RWPE2 (cell line): ENCODE results near the gene LSM4.

Source experiments
- ATAC-seq: fragments of 200-7000 bp; cut with Tn5 transposase; 3 replicates; pipeline ENCODE4 v1.9.1; 2021; ENCODE audit warnings: low read depth
- DNase-seq: peaks from one replicate; pipeline ENCODE4 v3.0.0-alpha.2; 2020; ENCODE audit warnings: low spot score
- H3K27ac ChIP-seq: fragments of 450-650 bp; 2 replicates; pipeline ENCODE4 v1.5.1; 2017; ENCODE audit warnings: mild to moderate bottlenecking; ENCODE audit not compliant: poor library complexity, severe bottlenecking
- H3K27me3 ChIP-seq: fragments of 250-450 bp; sonication (Bioruptor Pico); 2 replicates; pipeline ENCODE4 v1.5.1; 2021; ENCODE audit warnings: mild to moderate bottlenecking, moderate library complexity; ENCODE audit not compliant: insufficient read depth, poor library complexity, severe bottlenecking
- H3K36me3 ChIP-seq: fragments of 250-450 bp; sonication (Bioruptor Pico); 2 replicates; pipeline ENCODE4 v1.5.1; 2020; ENCODE audit warnings: low read depth, mild to moderate bottlenecking, moderate library complexity
- H3K4me1 ChIP-seq: fragments of 250-450 bp; sonication (Bioruptor Pico); 2 replicates; pipeline ENCODE4 v1.5.1; 2021; ENCODE audit warnings: mild to moderate bottlenecking, moderate library complexity; ENCODE audit not compliant: insufficient read depth, poor library complexity, severe bottlenecking
- H3K4me3 ChIP-seq: fragments of 250-450 bp; sonication (Bioruptor Pico); 2 replicates; pipeline ENCODE4 v1.5.1; 2021; ENCODE audit warnings: mild to moderate bottlenecking, moderate library complexity; ENCODE audit not compliant: severe bottlenecking
- H3K9me3 ChIP-seq: fragments of 250-450 bp; sonication (Bioruptor Pico); 2 replicates; pipeline ENCODE4 v1.5.1; 2021; ENCODE audit warnings: mild to moderate bottlenecking, moderate library complexity; ENCODE audit not compliant: severe bottlenecking
- TF ChIP-seq, protein P1 (sequence below): fragments of 450-650 bp; IDR thresholded peaks from one replicate; pipeline ENCODE4 v1.5.1; 2017; ENCODE audit warnings: mild to moderate bottlenecking, moderate library complexity; ENCODE audit not compliant: poor library complexity, severe bottlenecking

LSM4 gene

DNA sequence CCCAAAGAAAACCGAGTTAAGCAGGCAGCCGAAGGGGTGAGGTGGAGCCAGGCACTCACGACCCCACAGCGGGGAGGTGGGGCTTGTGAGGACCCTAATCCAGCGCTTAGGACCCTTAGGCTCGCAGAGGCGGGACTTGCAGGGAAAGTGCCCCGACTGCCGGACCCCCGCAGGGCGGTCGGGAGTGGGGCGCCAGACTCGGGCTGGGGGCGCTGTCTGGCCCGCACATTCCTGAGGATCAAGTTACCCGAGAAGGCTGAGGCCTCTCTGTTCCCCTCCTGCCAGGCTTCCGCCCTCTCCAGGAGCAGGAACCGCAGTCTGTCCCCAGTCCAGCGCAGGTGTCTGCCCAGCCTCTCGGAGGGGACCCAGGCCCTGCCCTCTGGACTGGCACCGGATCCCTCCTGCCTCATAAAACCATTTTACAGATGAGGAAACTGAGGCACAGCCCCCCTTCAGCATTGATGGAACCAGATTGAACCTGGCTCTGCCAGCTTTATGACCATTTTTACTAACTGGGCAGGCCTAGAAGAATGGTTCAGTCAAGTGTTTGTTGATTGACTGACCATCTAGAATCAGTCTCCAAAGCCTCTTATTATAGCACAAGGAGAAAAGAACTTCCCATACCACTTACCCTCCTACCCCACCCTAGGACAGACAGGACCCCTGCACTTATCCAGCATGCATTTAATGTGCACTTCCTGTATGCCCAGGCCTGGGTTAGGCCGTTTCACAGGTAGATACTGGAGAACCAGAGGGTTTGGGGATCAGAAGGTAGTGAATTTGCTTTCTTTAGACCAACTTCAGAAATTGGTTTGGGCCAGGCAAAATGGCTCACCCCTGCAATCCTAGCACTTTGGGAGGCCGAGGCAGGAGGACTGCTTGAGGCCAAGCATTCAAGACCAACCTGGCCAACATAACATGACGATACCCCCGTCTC lies 34.8 kb downstream of the LSM4 start:
- Histone ChIP-seq H3K9me3 (no peaks in the 10 kb centered on the region), H3K27ac (no peak overlapping the region), H3K4me1 (peaks cover 3% of the 10 kb centered on the region), H3K36me3 (no peaks in the 10 kb centered on the region), H3K27me3 (no peaks in the 10 kb centered on the region), H3K4me3 (no peak overlapping the region)
- ATAC-seq: no peak
- TF ChIP-seq, protein P1, sequence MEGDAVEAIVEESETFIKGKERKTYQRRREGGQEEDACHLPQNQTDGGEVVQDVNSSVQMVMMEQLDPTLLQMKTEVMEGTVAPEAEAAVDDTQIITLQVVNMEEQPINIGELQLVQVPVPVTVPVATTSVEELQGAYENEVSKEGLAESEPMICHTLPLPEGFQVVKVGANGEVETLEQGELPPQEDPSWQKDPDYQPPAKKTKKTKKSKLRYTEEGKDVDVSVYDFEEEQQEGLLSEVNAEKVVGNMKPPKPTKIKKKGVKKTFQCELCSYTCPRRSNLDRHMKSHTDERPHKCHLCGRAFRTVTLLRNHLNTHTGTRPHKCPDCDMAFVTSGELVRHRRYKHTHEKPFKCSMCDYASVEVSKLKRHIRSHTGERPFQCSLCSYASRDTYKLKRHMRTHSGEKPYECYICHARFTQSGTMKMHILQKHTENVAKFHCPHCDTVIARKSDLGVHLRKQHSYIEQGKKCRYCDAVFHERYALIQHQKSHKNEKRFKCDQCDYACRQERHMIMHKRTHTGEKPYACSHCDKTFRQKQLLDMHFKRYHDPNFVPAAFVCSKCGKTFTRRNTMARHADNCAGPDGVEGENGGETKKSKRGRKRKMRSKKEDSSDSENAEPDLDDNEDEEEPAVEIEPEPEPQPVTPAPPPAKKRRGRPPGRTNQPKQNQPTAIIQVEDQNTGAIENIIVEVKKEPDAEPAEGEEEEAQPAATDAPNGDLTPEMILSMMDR: no peak
- DNase-seq: no peak

- Histone ChIP-seq H3K27ac (no peak overlapping the region), H3K4me1 (peaks cover 7% of the 10 kb centered on the region), H3K36me3 (no peaks in the 10 kb centered on the region), H3K9me3 (no peaks in the 10 kb centered on the region), H3K27me3 (no peaks in the 10 kb centered on the region), H3K4me3 (no peak overlapping the region)
- TF ChIP-seq, protein P1: no peak
- no peak for ATAC-seq
- no peak for DNase-seq
These were observed 35.8 kb downstream of the LSM4 start for GRCh38 chr19:18286973-18287635.

GRCh38 chr19:18284712-18285360 lies 38.0 kb downstream of the LSM4 start:
- Histone ChIP-seq H3K27ac (no peak overlapping the region), H3K4me1 (peaks cover 7% of the 10 kb centered on the region), H3K9me3 (no peaks in the 10 kb centered on the region), H3K4me3 (no peak overlapping the region), H3K27me3 (no peaks in the 10 kb centered on the region), H3K36me3 (no peaks in the 10 kb centered on the region)
- DNase-seq (no peak), ATAC-seq (no peak)
- TF ChIP-seq, protein P1: no peak

DNA sequence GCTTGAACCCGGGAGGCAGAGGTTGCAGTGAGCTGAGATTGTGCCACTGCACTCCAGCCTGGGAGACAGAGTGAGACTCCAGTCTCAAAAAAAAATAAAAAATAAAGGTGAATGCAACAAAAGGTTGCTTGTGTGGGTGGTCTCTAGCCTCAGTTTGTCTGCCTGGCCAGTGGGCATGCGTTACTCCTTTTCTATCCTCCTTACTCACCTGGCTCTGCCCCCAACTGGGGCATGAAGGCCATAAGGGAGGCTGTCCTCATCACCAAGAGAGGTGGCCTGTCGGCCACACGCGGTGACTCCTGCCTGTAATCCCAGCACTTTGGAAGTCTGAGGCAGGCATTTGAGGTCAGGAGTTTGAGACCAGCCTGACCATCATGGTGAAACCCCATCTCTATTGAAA lies 39.5 kb downstream of the LSM4 start:
- H3K27ac ChIP-seq: peak overlapping the region; percentile 95

More for the DNA sequence above, 39.5 kb downstream of the LSM4 start:
- no peaks in the 10 kb centered on the region for H3K9me3 ChIP-seq
- no peak for DNase-seq
- peaks cover 7% of the 10 kb centered on the region for H3K4me1 ChIP-seq
- H3K4me3 ChIP-seq: no peak overlapping the region
- peaks cover 8% of the 10 kb centered on the region for H3K36me3 ChIP-seq
- no peaks in the 10 kb centered on the region for H3K27me3 ChIP-seq
- TF ChIP-seq, protein P1: no peak
- ATAC-seq: no peak
